ENCODE results near the gene PTRH1.

DNA sequence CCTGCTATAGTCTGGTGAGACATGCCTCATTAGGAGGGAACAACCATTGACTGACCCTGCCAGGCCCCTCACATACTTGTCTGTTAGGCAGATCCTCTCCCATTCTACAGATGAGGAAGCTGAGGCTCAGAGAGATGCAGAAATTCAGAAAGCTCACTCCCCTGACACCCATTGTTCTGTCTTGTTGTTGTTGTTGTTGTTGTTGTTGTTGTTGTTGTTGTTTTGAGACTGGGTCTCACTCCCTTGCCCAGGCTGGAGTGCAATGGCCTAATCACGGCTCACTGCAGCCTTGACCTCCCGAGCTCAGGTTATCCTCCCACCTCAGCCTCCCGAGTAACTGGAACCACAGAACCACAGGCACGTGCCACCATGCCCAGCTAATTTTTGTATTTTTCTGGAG is 21.8 kb downstream of the PTRH1 start:
- TF ChIP-seq, protein P1, sequence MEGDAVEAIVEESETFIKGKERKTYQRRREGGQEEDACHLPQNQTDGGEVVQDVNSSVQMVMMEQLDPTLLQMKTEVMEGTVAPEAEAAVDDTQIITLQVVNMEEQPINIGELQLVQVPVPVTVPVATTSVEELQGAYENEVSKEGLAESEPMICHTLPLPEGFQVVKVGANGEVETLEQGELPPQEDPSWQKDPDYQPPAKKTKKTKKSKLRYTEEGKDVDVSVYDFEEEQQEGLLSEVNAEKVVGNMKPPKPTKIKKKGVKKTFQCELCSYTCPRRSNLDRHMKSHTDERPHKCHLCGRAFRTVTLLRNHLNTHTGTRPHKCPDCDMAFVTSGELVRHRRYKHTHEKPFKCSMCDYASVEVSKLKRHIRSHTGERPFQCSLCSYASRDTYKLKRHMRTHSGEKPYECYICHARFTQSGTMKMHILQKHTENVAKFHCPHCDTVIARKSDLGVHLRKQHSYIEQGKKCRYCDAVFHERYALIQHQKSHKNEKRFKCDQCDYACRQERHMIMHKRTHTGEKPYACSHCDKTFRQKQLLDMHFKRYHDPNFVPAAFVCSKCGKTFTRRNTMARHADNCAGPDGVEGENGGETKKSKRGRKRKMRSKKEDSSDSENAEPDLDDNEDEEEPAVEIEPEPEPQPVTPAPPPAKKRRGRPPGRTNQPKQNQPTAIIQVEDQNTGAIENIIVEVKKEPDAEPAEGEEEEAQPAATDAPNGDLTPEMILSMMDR (IDR thresholded peaks at IDR 0.05): no peak
- TF ChIP-seq ZFX (IDR thresholded peaks at IDR 0.05; ENCODE audit: borderline replicate concordance): no peak
